ENCODE measurements around the gene GRPEL2.

GRPEL2 gene, protein sequence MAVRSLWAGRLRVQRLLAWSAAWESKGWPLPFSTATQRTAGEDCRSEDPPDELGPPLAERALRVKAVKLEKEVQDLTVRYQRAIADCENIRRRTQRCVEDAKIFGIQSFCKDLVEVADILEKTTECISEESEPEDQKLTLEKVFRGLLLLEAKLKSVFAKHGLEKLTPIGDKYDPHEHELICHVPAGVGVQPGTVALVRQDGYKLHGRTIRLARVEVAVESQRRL

GRCh38 chr5:149345147-149345891, at the start of gene GRPEL2:
Gene GRPEL2 (plus strand): TSS chr5:149345499. CDS start chr5:149345540, 41 bp downstream.
- peak; percentile 82 for DNase-seq

- DNase-seq = no peak
Observed at GRCh38 chr5:149297340-149298025, 47.8 kb upstream of the GRPEL2 start.

DNA sequence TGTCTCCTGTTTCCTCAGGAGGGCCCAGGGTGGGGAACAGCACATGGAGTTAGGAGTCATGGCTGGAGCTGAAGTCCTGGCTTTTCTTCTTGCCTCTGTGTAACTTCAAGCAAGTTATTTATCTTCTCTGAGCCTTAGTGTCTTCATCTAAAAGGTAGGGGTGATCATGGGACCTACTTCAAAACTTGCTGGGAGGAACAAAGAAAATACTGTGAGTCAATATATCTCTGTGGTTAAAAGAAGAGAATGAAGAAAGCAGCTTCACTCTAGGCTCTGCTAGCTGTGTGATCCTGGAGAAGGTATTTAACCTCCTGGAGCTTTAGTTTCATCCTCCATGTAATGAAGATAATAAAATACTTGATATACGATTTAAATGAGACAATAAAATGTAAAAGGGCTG, 47.1 kb upstream of the GRPEL2 start:
- DNase-seq = no peak

GRCh38 chr5:149298842-149299404, 46.4 kb upstream of the GRPEL2 start:
- no peak for DNase-seq

- DNase-seq = no peak
Observed at GRCh38 chr5:149299451-149300054, 45.7 kb upstream of the GRPEL2 start.

GRCh38 chr5:149300441-149300840, 44.9 kb upstream of the GRPEL2 start:
- no peak for DNase-seq

DNA sequence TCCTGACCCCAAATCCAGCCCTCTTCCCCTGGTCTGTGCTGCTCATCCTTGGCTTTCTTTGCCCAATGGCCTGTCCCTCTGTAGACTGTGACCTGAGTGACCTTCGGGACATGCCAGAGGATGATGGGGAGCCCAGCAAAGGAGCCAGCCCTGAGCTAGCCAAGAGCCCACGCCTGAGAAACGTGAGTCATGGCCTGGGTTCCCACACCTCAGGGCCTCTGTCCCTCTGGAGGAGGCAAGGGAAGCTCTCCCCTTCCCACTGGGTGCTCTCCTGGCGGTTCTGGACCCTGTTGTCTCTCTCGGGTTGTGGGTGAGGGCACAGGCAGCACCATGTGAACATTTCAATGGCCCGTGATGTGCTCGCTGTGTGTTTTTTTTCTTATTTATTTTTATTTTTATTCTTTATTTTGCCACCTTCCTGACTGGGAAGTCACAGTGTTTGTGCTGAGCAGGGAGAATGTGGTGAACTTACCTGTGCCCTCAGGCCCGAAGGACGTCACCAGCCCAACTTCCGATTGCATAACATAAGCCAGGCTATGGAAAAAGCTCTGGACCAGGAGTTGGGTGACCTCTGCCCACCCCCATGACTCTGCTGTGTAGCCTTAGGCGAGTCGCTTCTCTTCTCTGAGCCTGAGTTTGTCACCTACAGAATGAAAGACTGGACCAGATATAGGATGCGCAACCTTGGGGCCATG, 44.1 kb upstream of the GRPEL2 start:
- DNase-seq = no peak

- DNase-seq = no peak
Observed at GRCh38 chr5:149301744-149302380, 43.4 kb upstream of the GRPEL2 start.

DNA sequence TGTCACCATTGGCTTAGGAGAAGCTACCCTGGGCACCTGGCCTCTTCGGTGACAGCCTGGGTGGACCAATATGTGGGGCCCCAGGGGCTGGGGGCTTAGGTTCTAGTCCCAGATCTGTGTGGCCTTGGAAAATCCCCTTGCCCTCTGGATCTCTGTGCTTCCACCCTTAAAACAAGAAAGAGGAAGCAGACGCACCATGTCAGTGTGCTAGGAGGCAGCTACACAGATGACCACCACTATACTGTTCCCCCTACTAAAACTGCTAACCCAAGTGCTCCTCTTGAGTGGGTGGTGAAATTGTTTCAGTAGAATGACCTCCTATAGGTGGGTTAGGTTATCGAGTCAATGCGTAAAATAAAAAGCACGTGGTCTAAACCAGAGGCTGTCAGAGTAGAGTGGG, 42.7 kb upstream of the GRPEL2 start:
- no peak for DNase-seq

GRCh38 chr5:149303210-149303609, 42.1 kb upstream of the GRPEL2 start:
- no peak for DNase-seq

GRCh38 chr5:149304195-149305078, 40.9 kb upstream of the GRPEL2 start:
- no peak for DNase-seq

- DNase-seq = no peak
Observed at GRCh38 chr5:149309354-149309753, 35.9 kb upstream of the GRPEL2 start.

DNA sequence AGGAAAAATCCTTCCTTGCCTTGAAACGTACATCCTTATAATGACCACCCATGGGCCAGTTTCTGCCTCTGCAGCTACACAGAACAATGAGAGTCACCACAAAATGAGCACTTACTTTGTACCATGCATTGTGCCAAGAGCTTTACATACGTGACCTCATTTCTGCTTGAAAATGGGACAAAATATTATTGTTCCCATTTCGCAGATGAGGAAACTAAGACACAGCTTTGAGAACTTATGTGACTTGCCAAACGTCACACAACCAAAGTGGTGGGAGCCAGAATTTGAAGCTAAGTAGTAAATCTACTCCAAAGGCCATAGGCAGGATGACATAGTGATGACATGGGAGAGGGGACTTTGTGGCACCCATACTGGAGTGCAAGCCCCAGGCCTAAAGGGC, 34.8 kb upstream of the GRPEL2 start:
- no peak for DNase-seq

DNA sequence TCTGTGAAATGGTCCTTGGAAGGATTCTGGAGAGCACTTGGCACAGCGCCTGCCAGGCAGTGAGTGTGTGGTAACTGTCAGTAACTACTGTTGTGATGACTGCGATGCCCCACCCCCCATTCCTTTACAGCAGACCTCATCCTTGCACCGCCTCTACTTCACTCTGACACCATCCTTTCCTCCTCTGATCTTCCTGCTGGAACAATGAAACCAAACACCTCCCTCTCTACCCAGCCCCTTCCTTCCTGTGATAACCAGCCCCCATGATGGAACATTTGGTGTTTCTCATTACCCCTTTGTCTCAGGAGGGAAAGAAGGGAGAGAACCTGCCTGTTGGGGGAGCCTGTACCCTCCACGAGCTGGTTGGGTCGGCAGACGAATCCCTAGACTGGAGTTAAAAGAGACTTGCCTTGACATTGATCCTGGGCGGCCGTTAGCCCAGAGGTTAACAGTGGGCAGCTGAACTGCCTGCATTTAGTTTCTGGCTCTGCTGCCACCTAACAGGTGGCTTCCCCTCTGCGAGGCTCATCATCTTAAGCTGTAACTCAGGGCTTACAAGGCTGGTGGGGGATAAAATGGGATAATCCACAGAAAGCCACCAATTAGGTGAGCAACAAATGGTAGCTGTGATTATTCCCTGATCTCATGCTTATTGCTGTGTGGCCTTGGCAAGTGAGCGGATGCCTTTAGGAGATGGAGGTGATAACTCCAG, 34.2 kb upstream of the GRPEL2 start:
- DNase-seq = peak; percentile 16

DNA sequence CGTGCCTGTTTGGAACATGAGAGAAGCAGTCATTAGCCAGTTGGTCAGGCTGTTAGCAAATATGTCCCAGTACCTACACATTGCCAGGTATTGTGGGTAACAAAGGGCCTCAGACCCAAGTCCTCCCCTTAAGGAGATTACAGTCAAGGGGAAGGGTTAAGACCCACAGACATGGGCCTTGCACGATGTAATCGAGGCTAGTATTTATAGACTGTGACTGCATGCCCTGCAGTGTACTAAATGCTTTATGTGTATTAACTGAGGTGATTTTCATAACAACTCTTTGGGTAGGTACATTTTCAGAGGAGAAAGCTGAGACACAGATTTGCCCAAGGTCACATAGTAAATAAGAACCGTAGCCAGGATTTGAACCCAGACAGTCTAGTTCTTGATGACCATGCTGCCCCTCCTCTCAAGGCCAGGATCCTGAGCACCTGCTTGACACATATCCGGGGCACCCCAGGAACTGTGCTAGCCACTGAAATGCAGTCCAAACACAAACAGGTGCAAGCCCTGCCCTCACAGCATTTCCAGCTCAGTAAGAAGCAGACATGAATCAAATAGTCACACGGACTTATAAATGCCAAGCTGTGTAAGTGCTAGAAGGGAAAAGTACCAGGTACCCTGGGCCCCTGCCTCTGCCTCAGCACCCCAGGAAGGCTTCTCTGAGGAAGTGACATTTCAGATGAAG, 32.0 kb upstream of the GRPEL2 start:
- no peak for DNase-seq

DNA sequence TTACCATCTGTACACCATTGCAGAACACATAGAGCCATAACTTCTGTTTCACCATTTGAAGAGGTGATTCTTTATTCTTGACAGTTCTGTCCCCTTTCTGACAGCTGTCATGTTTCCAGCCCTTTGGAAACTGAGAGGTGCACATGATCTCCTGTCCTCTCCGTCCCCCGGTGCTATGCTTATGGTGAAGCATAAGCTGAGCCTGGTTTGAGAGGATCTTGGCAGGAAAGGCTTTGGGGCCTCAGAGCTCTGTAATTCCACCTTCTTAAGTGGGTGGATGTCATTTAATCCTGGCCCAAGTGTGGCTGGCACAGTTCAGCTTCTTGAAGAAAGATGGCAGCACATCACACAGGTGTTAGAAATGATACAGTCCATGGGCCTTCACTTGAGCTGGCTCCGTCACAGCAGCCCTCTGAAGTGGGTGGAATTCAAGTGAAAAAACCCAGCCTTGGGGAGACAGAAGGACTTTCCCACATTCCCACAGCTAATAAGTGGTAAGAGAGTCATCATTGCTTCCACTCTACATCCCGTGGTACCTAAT, 30.7 kb upstream of the GRPEL2 start:
- no peak for DNase-seq

DNA sequence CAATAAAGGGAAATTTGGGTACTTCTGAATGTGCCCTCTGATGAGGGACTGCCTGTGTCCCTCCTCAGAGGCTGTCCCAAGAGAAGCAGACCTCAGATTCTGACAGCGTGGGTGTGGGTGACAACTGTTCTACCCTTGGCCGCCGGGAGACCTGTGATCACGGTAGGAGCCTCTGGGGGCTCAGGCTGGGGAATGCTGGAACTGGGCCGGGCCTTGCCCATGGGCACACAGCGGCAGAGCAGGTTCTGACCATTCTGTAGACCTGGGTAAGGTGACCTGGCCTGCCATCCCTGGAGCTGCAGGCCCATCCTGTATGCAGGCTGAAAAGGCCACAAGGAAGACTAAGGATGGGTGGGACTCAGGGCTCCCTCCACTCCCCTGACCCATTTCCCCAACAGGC, 29.5 kb upstream of the GRPEL2 start:
- DNase-seq = no peak

DNA sequence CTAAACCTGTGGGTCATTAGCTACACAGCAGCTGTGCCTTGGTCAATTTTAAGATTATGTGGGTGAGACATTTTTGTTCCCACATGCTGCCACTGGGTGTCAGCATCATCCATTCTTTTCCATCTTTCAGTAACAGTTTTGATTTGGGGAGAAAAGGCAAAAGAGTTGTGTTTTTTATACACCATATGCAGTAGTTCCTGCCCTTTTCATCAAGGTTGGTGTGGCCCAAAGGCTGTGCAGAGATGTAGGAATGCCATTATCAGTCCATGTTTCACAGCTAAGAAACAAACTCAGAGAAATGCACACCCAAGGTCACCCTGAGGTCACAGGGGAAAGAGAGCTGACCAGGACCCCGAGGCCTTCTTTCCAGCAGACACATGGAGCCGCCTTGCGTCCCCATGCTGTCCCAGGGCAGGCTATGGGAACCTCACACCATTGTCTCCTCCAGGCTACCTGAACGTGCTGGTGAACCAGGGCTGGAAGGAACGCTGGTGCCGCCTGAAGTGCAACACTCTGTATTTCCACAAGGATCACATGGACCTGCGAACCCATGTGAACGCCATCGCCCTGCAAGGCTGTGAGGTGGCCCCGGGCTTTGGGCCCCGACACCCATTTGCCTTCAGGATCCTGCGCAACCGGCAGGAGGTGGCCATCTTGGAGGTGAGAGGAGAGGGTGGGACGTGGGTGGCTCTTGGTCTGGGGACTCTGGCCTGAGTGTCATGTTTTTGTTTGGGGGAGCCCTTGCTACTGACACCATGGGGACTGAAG, 27.8 kb upstream of the GRPEL2 start:
- peak; percentile 29 for DNase-seq

DNA sequence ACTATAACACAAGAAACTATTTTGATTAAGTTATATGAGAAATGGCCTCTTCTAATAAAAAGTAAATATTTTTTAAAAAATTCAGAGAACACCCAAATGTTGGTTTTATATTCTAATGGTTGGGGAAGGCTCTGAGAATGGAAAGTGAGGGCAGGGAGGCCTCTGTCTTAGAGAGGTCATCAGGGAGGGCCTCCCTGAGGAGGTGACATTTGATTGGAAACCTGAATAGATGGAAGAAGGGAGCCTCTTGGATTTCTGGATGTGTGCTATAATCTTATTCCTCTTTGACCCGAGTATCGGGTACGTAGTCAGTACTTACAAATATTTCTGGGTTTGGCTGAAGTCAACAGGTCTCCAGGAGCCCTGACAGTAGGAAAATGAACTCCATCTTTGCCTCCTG, 26.1 kb upstream of the GRPEL2 start:
- no peak for DNase-seq

Measured in NCI-H2029 treated with DMSO at 0.1 percent for 48 hours (cell line).